ENCODE data around the gene RNF213. TPM values are rescaled to one million over a fixed set of nuclear protein-coding genes. Genes with fewer than 3 reads are reported as not detected.

Gene RNF213
- total RNA-seq, 1 donor from 2014 or later = 120 TPM

- Histone ChIP-seq H4K20me1 (ENCODE audit: insufficient read depth, low read length) (peaks cover 7% of the 10 kb centered on the region), H2AFZ (ENCODE audit: low read depth, low read length) (no peak overlapping the region), H3K27me3 (ENCODE audit: insufficient read depth, low read length) (no peaks in the 10 kb centered on the region), H3K4me3 (ENCODE audit: insufficient read depth, low read depth, low read length) (no peak overlapping the region), H3K9ac (ENCODE audit: low read length) (no peak overlapping the region), H3K4me1 (ENCODE audit: insufficient read depth, low read length) (no peaks in the 10 kb centered on the region), H3K79me2 (ENCODE audit: insufficient read depth, low read length) (no peaks in the 10 kb centered on the region), H3K27ac (ENCODE audit: low read depth, low read length) (no peak overlapping the region), H3K9me3 (ENCODE audit: insufficient read depth, low read depth, low read length) (no peaks in the 10 kb centered on the region), H3K4me2 (ENCODE audit: low read length) (no peak overlapping the region), H3K36me3 (ENCODE audit: insufficient read depth, low read length) (no peaks in the 10 kb centered on the region)
- Mint-ChIP-seq H3K4me1 (ENCODE audit: low read depth, unreplicated experiment) (peaks cover 3% of the 10 kb centered on the region), H3K36me3 (ENCODE audit: low read depth, unreplicated experiment) (peaks cover 21% of the 10 kb centered on the region), H3K27ac (ENCODE audit: unreplicated experiment) (no peak overlapping the region), H3K27me3 (ENCODE audit: low read depth, unreplicated experiment) (no peaks in the 10 kb centered on the region), H3K4me3 (ENCODE audit: unreplicated experiment) (no peak overlapping the region), H3K9me3 (ENCODE audit: unreplicated experiment) (no peaks in the 10 kb centered on the region)
- no peak for DNase-seq (ENCODE audit: low read depth)
- TF ChIP-seq CTCF (IDR thresholded peaks at IDR 0.05; ENCODE audit: insufficient read depth, low read depth, low read length) = no peak
- FAIRE-seq = no peak
Measured at GRCh38 chr17:80286638-80286960, 25.9 kb downstream of the RNF213 start.

- H3K27me3 ChIP-seq (ENCODE audit: insufficient read depth, low read length) = no peaks in the 10 kb centered on the region
- H3K4me1 Mint-ChIP-seq (ENCODE audit: low read depth, unreplicated experiment) = peaks cover 3% of the 10 kb centered on the region
- no peak for DNase-seq (ENCODE audit: low read depth)
- peaks cover 24% of the 10 kb centered on the region for H3K36me3 Mint-ChIP-seq (ENCODE audit: low read depth, unreplicated experiment)
- no peak for FAIRE-seq
- peaks cover 7% of the 10 kb centered on the region for H4K20me1 ChIP-seq (ENCODE audit: insufficient read depth, low read length)
- H3K9me3 Mint-ChIP-seq (ENCODE audit: unreplicated experiment) = no peaks in the 10 kb centered on the region
- no peak overlapping the region for H2AFZ ChIP-seq (ENCODE audit: low read depth, low read length)
- no peak overlapping the region for H3K4me3 ChIP-seq (ENCODE audit: insufficient read depth, low read depth, low read length)
- TF ChIP-seq EZH2 (IDR thresholded peaks at IDR 0.05; ENCODE audit: insufficient read depth, low read length) (no peak), CTCF (IDR thresholded peaks at IDR 0.05; ENCODE audit: insufficient read depth, low read depth, low read length) (no peak)
- H3K4me2 ChIP-seq (ENCODE audit: low read length) = no peak overlapping the region
- H3K4me1 ChIP-seq (ENCODE audit: insufficient read depth, low read length) = no peaks in the 10 kb centered on the region
- H3K79me2 ChIP-seq (ENCODE audit: insufficient read depth, low read length) = no peaks in the 10 kb centered on the region
- no peak overlapping the region for H3K9ac ChIP-seq (ENCODE audit: low read length)
- no peak overlapping the region for H3K27ac ChIP-seq (ENCODE audit: low read depth, low read length)
- no peaks in the 10 kb centered on the region for H3K27me3 Mint-ChIP-seq (ENCODE audit: low read depth, unreplicated experiment)
- no peak overlapping the region for H3K27ac Mint-ChIP-seq (ENCODE audit: unreplicated experiment)
- H3K4me3 Mint-ChIP-seq (ENCODE audit: unreplicated experiment) = no peak overlapping the region
- H3K36me3 ChIP-seq (ENCODE audit: insufficient read depth, low read length) = no peaks in the 10 kb centered on the region
- H3K9me3 ChIP-seq (ENCODE audit: insufficient read depth, low read depth, low read length) = no peaks in the 10 kb centered on the region
Measured at GRCh38 chr17:80287038-80287437, 26.4 kb downstream of the RNF213 start.

- no peaks in the 10 kb centered on the region for H3K9me3 Mint-ChIP-seq (ENCODE audit: unreplicated experiment)
- Histone ChIP-seq H3K9me3 (ENCODE audit: insufficient read depth, low read depth, low read length) (no peaks in the 10 kb centered on the region), H3K79me2 (ENCODE audit: insufficient read depth, low read length) (no peaks in the 10 kb centered on the region), H2AFZ (ENCODE audit: low read depth, low read length) (no peak overlapping the region), H3K9ac (ENCODE audit: low read length) (no peak overlapping the region), H3K4me3 (ENCODE audit: insufficient read depth, low read depth, low read length) (no peak overlapping the region), H3K4me1 (ENCODE audit: insufficient read depth, low read length) (no peaks in the 10 kb centered on the region), H3K27ac (ENCODE audit: low read depth, low read length) (no peak overlapping the region), H3K36me3 (ENCODE audit: insufficient read depth, low read length) (no peaks in the 10 kb centered on the region), H4K20me1 (ENCODE audit: insufficient read depth, low read length) (peaks cover 7% of the 10 kb centered on the region), H3K27me3 (ENCODE audit: insufficient read depth, low read length) (no peaks in the 10 kb centered on the region), H3K4me2 (ENCODE audit: low read length) (no peak overlapping the region)
- H3K27ac Mint-ChIP-seq (ENCODE audit: unreplicated experiment) = no peak overlapping the region
- FAIRE-seq (no peak), DNase-seq (ENCODE audit: low read depth) (no peak)
- H3K27me3 Mint-ChIP-seq (ENCODE audit: low read depth, unreplicated experiment) = no peaks in the 10 kb centered on the region
- H3K4me3 Mint-ChIP-seq (ENCODE audit: unreplicated experiment) = no peak overlapping the region
- peaks cover 3% of the 10 kb centered on the region for H3K4me1 Mint-ChIP-seq (ENCODE audit: low read depth, unreplicated experiment)
- peaks cover 23% of the 10 kb centered on the region for H3K36me3 Mint-ChIP-seq (ENCODE audit: low read depth, unreplicated experiment)
- TF ChIP-seq CTCF (IDR thresholded peaks at IDR 0.05; ENCODE audit: insufficient read depth, low read depth, low read length) = no peak
- no peak for TF ChIP-seq EZH2 (IDR thresholded peaks at IDR 0.05; ENCODE audit: insufficient read depth, low read length)
Measured at GRCh38 chr17:80287806-80288567, 27.3 kb downstream of the RNF213 start.
